ENCODE measurements around the gene RAX2. TPM values are rescaled to one million over a fixed set of nuclear protein-coding genes. Genes with fewer than 3 reads are reported as not detected.
A peak's percentile ranks its signal among the peaks of the same experiment; 100 is the strongest.

The RAX2 gene
- total and polyA plus RNA-seq, 2 of the 13 experiments (the other 11 are each of a cell fraction or from before 2014, with no cell fraction given): not detected

GRCh38 chr19:3778104-3778867, 6.3 kb upstream of the RAX2 start:
- ChIA-PET CTCF (ENCODE audit: low intra/inter-chr PET ratio, low total read pairs) (no interaction called here), POLR2A (interaction anchor here (2.1 kb wide), 1 partner anchor 16 kb away, joined by 6 read pairs; the partner anchor contains the start of gene MRPL54)
- no peak overlapping the region for H2AFZ ChIP-seq (ENCODE audit: low read length)
- H3K36me3 ChIP-seq (replicated peaks in 1 of 2; ENCODE audit: control insufficient read depth in 1 of 2, insufficient read depth in 2 of 2, low read length in 2 of 2): no peaks in the 10 kb centered on the region
- H3K9ac ChIP-seq (ENCODE audit: insufficient read depth, low read depth, low read length): no peak overlapping the region
- H4K20me1 ChIP-seq (ENCODE audit: insufficient read depth, low read length): no peaks in the 10 kb centered on the region
- 46% methylated on average over 10 of the region's 37 CpGs for whole genome bisulfite sequencing (ENCODE audit: low lambda C conversion rate)
- no peaks in the 10 kb centered on the region for H3K79me2 ChIP-seq (ENCODE audit: insufficient read depth, low read length)
- H3K27ac ChIP-seq (ENCODE audit: extremely low read length, insufficient read depth, low read length): no peak overlapping the region
- FAIRE-seq: no peak
- intact Hi-C loops (cut with micrococcal nuclease; ENCODE audit: unreplicated experiment): no loop called here
- no peak overlapping the region for H3K4me3 ChIP-seq (replicated peaks in 1 of 3; ENCODE audit: insufficient read depth in 1 of 3, low read depth in 2 of 3, low read length in 3 of 3)
- BruUV-seq (replicated peaks): no TSS peak
- no peaks in the 10 kb centered on the region for H3K4me1 ChIP-seq (ENCODE audit: insufficient read depth, low read length)
- ATAC-seq: no peak
- TF ChIP-seq REPIN1 (CRISPR knock-in tag; IDR thresholded peaks at IDR 0.05; ENCODE audit: borderline replicate concordance, low read depth): no peak
- no peak for TF ChIP-seq NFRKB (IDR thresholded peaks at IDR 0.05)
- no peak for TF ChIP-seq FOSL2 (CRISPR knock-in tag; IDR thresholded peaks at IDR 0.05)
- no peak for TF ChIP-seq PHF21A (CRISPR knock-in tag; IDR thresholded peaks at IDR 0.05)
- TF ChIP-seq ZFP36 (IDR thresholded peaks at IDR 0.05; ENCODE audit: borderline replicate concordance, low read depth, low read length, partially characterized antibody): peak; percentile 77
- TF ChIP-seq CENPT (CRISPR knock-in tag; IDR thresholded peaks at IDR 0.05; ENCODE audit: low read depth): no peak
- 0 out of 2 replicates have a peak overlapping the region, but pooled peaks have one; percentile 18 for H3K4me2 ChIP-seq (ENCODE audit: low read depth, low read length)
- H3K9me3 ChIP-seq (ENCODE audit: low read length): peaks cover 18% of the 10 kb centered on the region
- H3K27me3 ChIP-seq (ENCODE audit: control insufficient read depth in 1 of 2, insufficient read depth in 2 of 2, low read length in 2 of 2): peaks cover 0 to 19% of the 10 kb centered on the region in 2 experiments; a peak in 3 of 5 replicates
- in situ Hi-C loops (cut with HindIII; ENCODE audit: extremely low pct_ligation_motif_present, low pct_unique_long_range_greater_than_20kb): no loop called here
- DNase-seq (ENCODE audit: low spot score): no peak

DNA sequence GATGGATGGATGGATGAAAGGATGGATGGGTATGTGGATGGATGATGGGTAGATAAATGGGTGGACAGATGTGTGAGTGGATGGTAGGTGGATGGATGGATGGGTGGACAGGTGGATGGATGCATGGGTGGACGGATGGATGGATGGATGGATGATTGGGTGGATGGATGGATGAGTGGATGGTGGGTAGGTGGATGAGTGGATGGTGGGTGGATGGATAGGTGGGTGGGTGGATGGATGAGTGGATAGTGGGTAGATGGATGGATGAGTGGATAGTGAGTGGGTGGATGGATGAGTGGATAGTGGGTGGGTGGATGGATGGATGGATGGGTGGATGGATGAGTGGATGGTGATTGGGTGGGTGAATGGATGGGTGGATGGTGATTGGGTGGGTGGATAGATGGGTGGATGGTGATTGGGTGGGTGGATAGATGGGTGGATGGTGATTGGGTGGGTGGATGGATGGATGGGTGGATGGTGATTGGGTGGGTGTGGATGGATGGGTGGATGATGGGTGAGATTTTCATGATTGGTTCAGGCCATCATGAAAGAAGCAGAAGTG, 4.5 kb upstream of the RAX2 start:
- FAIRE-seq: no peak
- ChIA-PET POLR2A (no interaction called here), CTCF (ENCODE audit: low intra/inter-chr PET ratio, low total read pairs) (no interaction called here)
- no peak overlapping the region for H3K4me3 ChIP-seq (replicated peaks in 1 of 3; ENCODE audit: insufficient read depth in 1 of 3, low read depth in 2 of 3, low read length in 3 of 3)
- in situ Hi-C loops (cut with HindIII; ENCODE audit: extremely low pct_ligation_motif_present, low pct_unique_long_range_greater_than_20kb): no loop called here
- no peak overlapping the region for H3K27ac ChIP-seq (ENCODE audit: extremely low read length, insufficient read depth, low read length)
- no peak for DNase-seq (ENCODE audit: low spot score)
- ATAC-seq: no peak
- H4K20me1 ChIP-seq (ENCODE audit: insufficient read depth, low read length): no peaks in the 10 kb centered on the region
- H3K79me2 ChIP-seq (ENCODE audit: insufficient read depth, low read length): no peaks in the 10 kb centered on the region
- no peaks in the 10 kb centered on the region for H3K36me3 ChIP-seq (replicated peaks in 1 of 2; ENCODE audit: control insufficient read depth in 1 of 2, insufficient read depth in 2 of 2, low read length in 2 of 2)
- H3K27me3 ChIP-seq (ENCODE audit: control insufficient read depth in 1 of 2, insufficient read depth in 2 of 2, low read length in 2 of 2): peaks cover 0 to 19% of the 10 kb centered on the region in 2 experiments; a peak in 3 of 5 replicates
- no peaks in the 10 kb centered on the region for H3K4me1 ChIP-seq (ENCODE audit: insufficient read depth, low read length)
- BruUV-seq (replicated peaks): no TSS peak
- no peak overlapping the region for H2AFZ ChIP-seq (ENCODE audit: low read length)
- TF ChIP-seq ZNF362 (CRISPR knock-in tag; IDR thresholded peaks at IDR 0.05; ENCODE audit: borderline replicate concordance): no peak
- 0 out of 2 replicates have a peak, but pooled peaks have one; percentile 62 for TF ChIP-seq ATM (IDR thresholded peaks at IDR 0.05; ENCODE audit: borderline replicate concordance)
- TF ChIP-seq ZNF20 (CRISPR knock-in tag; IDR thresholded peaks at IDR 0.05): no peak
- no peak overlapping the region for H3K4me2 ChIP-seq (ENCODE audit: low read depth, low read length)
- H3K9me3 ChIP-seq (ENCODE audit: low read length): peaks cover 8% of the 10 kb centered on the region
- no peak overlapping the region for H3K9ac ChIP-seq (ENCODE audit: insufficient read depth, low read depth, low read length)
- WGBS (ENCODE audit: low lambda C conversion rate): 7% methylated on average over 1 of the region's 1 CpG
- intact Hi-C loops (cut with micrococcal nuclease; ENCODE audit: unreplicated experiment): no loop called here
